Measurements from ENCODE around the gene EXT2. TPM values are rescaled to one million over a fixed set of nuclear protein-coding genes. Genes with fewer than 3 reads are reported as not detected.

EXT2 gene
- total RNA-seq, 1 experiment from 2014 or later = 67.3 TPM

DNA sequence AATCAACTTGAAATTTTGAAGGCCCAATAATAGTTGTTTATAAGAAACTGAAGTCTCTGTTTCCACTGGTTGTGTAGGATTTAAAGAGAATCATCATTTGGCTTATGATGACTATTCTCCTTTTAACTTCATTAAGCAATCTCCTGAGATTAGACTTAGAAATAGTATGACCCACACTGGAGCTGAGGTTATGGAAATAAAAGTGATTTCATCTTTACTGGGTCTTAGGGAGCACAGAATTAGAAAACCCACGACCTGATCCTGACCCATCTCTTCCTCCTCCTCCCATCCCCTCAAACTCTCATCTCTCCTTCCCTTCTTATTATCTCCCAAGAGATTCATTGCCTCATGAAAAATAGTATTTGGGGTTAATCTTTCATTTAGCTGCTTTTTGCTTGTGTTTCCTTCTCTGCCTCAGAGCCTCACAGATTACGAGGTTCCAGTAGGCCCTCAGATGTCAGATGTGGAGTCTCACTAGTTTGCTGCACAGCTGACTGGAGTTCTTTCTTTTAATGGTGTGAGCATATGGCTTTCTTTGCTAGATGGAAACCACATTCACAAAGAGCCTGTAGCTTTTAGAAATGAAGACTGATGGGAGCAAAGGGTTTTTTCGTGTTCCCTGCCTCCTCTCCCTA lies 129.5 kb downstream of the EXT2 start:
- no peak for DNase-seq
- H3K4me1 Mint-ChIP-seq (ENCODE audit: low read depth, unreplicated experiment) = no peaks in the 10 kb centered on the region
- CTCF ChIA-PET = no interaction called here

DNA sequence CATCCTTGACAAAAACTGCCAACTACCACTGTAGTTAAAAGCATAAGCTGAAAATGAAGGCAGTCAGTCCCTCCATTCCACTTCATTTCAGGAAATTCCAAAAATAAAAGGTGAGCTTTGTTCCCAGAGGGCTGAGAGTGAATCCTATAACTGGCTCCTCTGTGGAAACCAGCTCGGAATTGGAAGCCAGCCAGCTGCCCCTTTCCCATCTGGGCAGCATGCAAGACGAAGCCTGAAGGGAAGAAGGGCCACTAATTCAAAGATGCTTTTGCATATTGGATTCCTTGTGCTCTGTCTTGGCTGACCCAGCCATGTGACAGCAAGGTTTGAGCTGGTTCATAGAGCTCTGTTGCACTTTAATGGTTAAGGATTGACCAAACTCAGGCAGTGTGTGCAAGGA lies 131.0 kb downstream of the EXT2 start:
- DNase-seq = no peak
- H3K27ac Mint-ChIP-seq (ENCODE audit: unreplicated experiment) = no peak overlapping the region
- H3K9me3 Mint-ChIP-seq (ENCODE audit: low read depth, unreplicated experiment) = no peaks in the 10 kb centered on the region
- TF ChIP-seq, protein P1, sequence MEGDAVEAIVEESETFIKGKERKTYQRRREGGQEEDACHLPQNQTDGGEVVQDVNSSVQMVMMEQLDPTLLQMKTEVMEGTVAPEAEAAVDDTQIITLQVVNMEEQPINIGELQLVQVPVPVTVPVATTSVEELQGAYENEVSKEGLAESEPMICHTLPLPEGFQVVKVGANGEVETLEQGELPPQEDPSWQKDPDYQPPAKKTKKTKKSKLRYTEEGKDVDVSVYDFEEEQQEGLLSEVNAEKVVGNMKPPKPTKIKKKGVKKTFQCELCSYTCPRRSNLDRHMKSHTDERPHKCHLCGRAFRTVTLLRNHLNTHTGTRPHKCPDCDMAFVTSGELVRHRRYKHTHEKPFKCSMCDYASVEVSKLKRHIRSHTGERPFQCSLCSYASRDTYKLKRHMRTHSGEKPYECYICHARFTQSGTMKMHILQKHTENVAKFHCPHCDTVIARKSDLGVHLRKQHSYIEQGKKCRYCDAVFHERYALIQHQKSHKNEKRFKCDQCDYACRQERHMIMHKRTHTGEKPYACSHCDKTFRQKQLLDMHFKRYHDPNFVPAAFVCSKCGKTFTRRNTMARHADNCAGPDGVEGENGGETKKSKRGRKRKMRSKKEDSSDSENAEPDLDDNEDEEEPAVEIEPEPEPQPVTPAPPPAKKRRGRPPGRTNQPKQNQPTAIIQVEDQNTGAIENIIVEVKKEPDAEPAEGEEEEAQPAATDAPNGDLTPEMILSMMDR (IDR thresholded peaks at IDR 0.05; ENCODE audit: unreplicated experiment) = no peak
- H3K27me3 Mint-ChIP-seq (ENCODE audit: unreplicated experiment) = no peaks in the 10 kb centered on the region
- no peak overlapping the region for H3K4me3 Mint-ChIP-seq (ENCODE audit: low read depth, unreplicated experiment)
- peaks cover 6% of the 10 kb centered on the region for H3K36me3 Mint-ChIP-seq (ENCODE audit: insufficient read depth, unreplicated experiment)
- CTCF ChIA-PET = interaction anchor here (1.1 kb wide), 1 partner anchor 35 kb away, joined by 3 read pairs; no protein-coding TSS in a partner anchor
- intact Hi-C loops (cut with micrococcal nuclease; ENCODE audit: unreplicated experiment) = no loop called here
- no TSS peak for BruUV-seq (replicated peaks)
- H3K4me1 Mint-ChIP-seq (ENCODE audit: low read depth, unreplicated experiment) = no peaks in the 10 kb centered on the region

More for the DNA sequence above, 129.5 kb downstream of the EXT2 start:
- Mint-ChIP-seq H3K4me3 (ENCODE audit: low read depth, unreplicated experiment) (no peak overlapping the region), H3K36me3 (ENCODE audit: insufficient read depth, unreplicated experiment) (peaks cover 2% of the 10 kb centered on the region), H3K27me3 (ENCODE audit: unreplicated experiment) (no peaks in the 10 kb centered on the region), H3K27ac (ENCODE audit: unreplicated experiment) (no peak overlapping the region), H3K9me3 (ENCODE audit: low read depth, unreplicated experiment) (no peaks in the 10 kb centered on the region)
- TF ChIP-seq, protein P1 (IDR thresholded peaks at IDR 0.05; ENCODE audit: unreplicated experiment) = no peak
- BruUV-seq (replicated peaks) = no TSS peak
- intact Hi-C loops (cut with micrococcal nuclease; ENCODE audit: unreplicated experiment) = no loop called here

DNA sequence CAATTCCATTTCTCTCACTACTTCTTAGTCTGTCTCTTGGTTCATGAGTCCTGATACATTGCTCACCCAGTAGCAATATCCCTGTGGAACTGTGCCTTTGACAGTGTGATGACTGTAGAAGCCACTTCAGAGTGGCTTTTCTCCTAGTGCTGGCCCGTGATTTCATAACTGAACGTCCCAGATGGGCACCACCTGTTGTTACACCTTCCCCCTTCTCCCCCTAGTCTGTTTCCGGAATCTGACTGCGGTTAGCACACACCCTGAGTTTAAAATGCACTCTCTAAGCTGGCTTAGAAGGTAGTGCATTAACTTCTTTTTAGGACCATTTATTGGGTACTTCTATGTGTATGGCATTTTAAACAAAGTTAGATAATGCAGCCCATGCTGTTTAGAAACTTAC lies 131.5 kb downstream of the EXT2 start:
- DNase-seq = no peak
- Mint-ChIP-seq H3K4me3 (ENCODE audit: low read depth, unreplicated experiment) (no peak overlapping the region), H3K4me1 (ENCODE audit: low read depth, unreplicated experiment) (no peaks in the 10 kb centered on the region), H3K27me3 (ENCODE audit: unreplicated experiment) (no peaks in the 10 kb centered on the region), H3K36me3 (ENCODE audit: insufficient read depth, unreplicated experiment) (peaks cover 6% of the 10 kb centered on the region), H3K9me3 (ENCODE audit: low read depth, unreplicated experiment) (no peaks in the 10 kb centered on the region), H3K27ac (ENCODE audit: unreplicated experiment) (no peak overlapping the region)
- intact Hi-C loops (cut with micrococcal nuclease; ENCODE audit: unreplicated experiment) = no loop called here
- TF ChIP-seq, protein P1 (IDR thresholded peaks at IDR 0.05; ENCODE audit: unreplicated experiment) = no peak
- no TSS peak for BruUV-seq (replicated peaks)
- CTCF ChIA-PET = interaction anchor here (1.1 kb wide), 1 partner anchor 35 kb away, joined by 3 read pairs; no protein-coding TSS in a partner anchor

DNA sequence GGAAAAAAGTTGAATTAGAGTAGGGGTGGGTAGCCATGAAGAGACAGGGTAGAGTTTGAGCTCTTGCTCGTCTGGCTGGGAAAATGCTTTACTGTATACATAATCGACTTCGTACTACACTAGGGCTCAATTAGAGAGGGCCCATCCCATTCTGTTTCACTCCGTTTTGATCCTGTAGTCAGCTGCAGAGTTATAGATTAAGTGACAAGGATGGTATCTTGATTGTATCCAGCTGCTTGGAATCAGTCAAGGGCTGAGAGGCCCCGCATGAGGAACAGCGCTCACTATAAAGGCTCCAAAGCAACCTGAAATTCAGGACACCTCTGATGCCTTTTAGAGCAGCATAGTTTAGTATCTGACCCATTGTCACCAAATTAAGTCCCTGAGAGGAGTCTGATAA lies 132.9 kb downstream of the EXT2 start:
- DNase-seq = no peak
- Mint-ChIP-seq H3K27me3 (ENCODE audit: unreplicated experiment) (no peaks in the 10 kb centered on the region), H3K4me1 (ENCODE audit: low read depth, unreplicated experiment) (no peaks in the 10 kb centered on the region), H3K4me3 (ENCODE audit: low read depth, unreplicated experiment) (no peak overlapping the region), H3K36me3 (ENCODE audit: insufficient read depth, unreplicated experiment) (peaks cover 6% of the 10 kb centered on the region), H3K9me3 (ENCODE audit: low read depth, unreplicated experiment) (no peaks in the 10 kb centered on the region), H3K27ac (ENCODE audit: unreplicated experiment) (no peak overlapping the region)
- BruUV-seq (replicated peaks) = no TSS peak
- intact Hi-C loops (cut with micrococcal nuclease; ENCODE audit: unreplicated experiment) = no loop called here
- CTCF ChIA-PET = no interaction called here
- TF ChIP-seq, protein P1 (IDR thresholded peaks at IDR 0.05; ENCODE audit: unreplicated experiment) = no peak
